ENCODE results near the gene TRPM3.

DNA sequence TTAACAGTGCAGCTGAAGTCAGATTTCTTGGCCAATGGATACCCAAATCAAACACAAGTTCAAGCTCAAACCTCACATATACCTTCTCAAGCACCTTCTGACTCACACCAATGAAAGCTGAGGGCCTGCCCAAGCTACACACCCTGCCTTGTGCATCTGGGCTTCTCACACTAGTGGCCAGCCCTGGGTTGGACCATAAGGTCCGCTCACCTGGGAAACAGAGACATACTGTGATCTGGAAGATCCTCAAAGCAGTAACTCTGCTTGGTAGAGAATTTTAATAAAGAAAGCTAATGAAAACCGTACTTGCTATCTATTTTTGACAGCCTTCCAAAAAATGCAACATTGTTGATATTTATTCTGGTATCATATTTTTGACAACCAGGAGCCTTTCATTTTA is 7.4 kb upstream of the TRPM3 start:
- TF ChIP-seq SUZ12 (IDR thresholded peaks at IDR 0.05; ENCODE audit: extremely low read depth, insufficient read depth, insufficient read length) (no peak), YY1 (IDR thresholded peaks at IDR 0.05; ENCODE audit: insufficient read depth, insufficient read length) (no peak), ZNF274 (IDR thresholded peaks at IDR 0.05; ENCODE audit: low read depth, low read length) (no peak)

Data from NT2/D1 (cell line).